Esophagus squamous epithelium (tissue), 5 donors: Measurements from ENCODE around the gene JAM3. TPM values are rescaled to one million over a fixed set of nuclear protein-coding genes. Genes with fewer than 3 reads are reported as not detected.

Experiments used
- DNase-seq: peaks from one replicate; lab custom pipeline; 2025; lab: John Stamatoyannopoulos, UW
- H3K27ac ChIP-seq, 4 donors: fragments of 200-600 bp; sonication (generic); one replicate each; pipeline ENCODE4 v1.5.1; 2016 to 2019; ENCODE audit warnings: mild to moderate bottlenecking in 1 of 4
- H3K27me3 ChIP-seq, 4 donors: fragments of 200-600 bp; sonication (generic); 1 replicate in 3 of 4; 2 replicates in 1 of 4; pipeline versions ENCODE4 v1.5.1 to v1.6.0; 2017 to 2021; ENCODE audit warnings: antibody characterized with exemption in 1 of 4
- H3K36me3 ChIP-seq, 3 donors: fragments of 200-600 bp; sonication (generic); one replicate each; pipeline ENCODE4 v1.5.1; 2016 to 2019
- H3K4me1 ChIP-seq, 3 donors: fragments of 200-600 bp; sonication (generic); one replicate each; pipeline ENCODE4 v1.5.1; 2017 to 2019
- H3K4me3 ChIP-seq, 4 donors: fragments of 200-600 bp; sonication (generic); 1 replicate in 3 of 4; 2 replicates in 1 of 4; pipeline ENCODE4 v1.5.1; 2016 to 2019; ENCODE audit warnings: mild to moderate bottlenecking in 2 of 4, moderate library complexity in 1 of 4
- H3K9me3 ChIP-seq, 3 donors: fragments of 200-600 bp; sonication (generic); one replicate each; pipeline ENCODE4 v1.5.1; 2016 to 2019
- POLR2A ChIP-seq, 4 donors: fragments of 450-650 bp; IDR thresholded peaks; one replicate each; pipeline ENCODE4 v1.6.1; 2017; ENCODE audit warnings: antibody characterized with exemption in 4 of 4, mild to moderate bottlenecking in 4 of 4, moderate library complexity in 3 of 4
- WGBS, 2 donors: methylation state at CpG; one replicate each; pipeline ENCODE4 v1.1.5; 2018; 5-methylcytosine and 5-hydroxymethylcytosine counted together
- intact Hi-C: fragments of 100-400 bp; cut with DNase I; formaldehyde crosslinking; loops from one replicate; pipeline ENCODE4 v1.15.0; 2022
- total RNA-seq, 4 donors: library from RNA; depleted of rRNA; stranded (reverse); fragments of >200 nt; gene quantifications; one replicate each; pipeline ENCODE4 v1.1.0, GENCODE V29; 2016
- TF ChIP-seq, protein P1 (sequence below), 6 experiments: fragments of 450-650 bp in 4 of 6; fragments of 200-600 bp in 2 of 6; sonication (generic) in 2 of 6; IDR thresholded peaks; one replicate each; pipeline ENCODE4 v1.5.1; 2016 to 2019; ENCODE audit warnings: antibody characterized with exemption in 6 of 6, mild to moderate bottlenecking in 4 of 6, moderate library complexity in 4 of 6
- donor health status: DM: yes; HTN: yes; CAD: no.

JAM3 gene
- total RNA-seq, 4 donors from 2014 or later = 1.6 to 21.4 (median 7.9) TPM

DNA sequence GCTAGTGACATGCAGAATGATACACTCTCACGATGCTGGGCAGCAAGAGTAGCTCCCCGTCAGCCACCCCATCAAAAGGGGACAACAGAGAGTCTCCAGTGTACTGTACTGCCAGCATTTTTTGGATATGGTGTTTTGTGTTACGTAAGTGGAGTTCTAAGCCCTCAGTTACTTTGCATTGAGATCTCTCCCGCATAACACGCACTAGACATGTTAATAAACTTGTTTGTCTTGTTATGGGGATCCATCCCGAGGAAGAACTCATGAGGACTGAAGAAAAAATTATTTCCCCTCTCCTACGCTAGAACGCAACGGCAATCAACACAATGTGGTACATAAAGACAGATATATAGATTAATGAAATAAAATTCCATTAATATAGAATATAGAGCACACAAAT is 130.7 kb downstream of the JAM3 start:
- Histone ChIP-seq H3K36me3 (peaks cover 0 to 68% (median 10%) of the 10 kb centered on the region in 3 donors), H3K4me1 (no peaks in the 10 kb centered on the region), H3K9me3 (no peaks in the 10 kb centered on the region), H3K27ac (no peak overlapping the region), H3K4me3 (no peak overlapping the region), H3K27me3 (no peaks in the 10 kb centered on the region)
- DNase-seq = no peak
- WGBS, 2 donors = 93 to 97% methylated on average over 9 of the region's 9 CpGs
- TF ChIP-seq, protein P1, sequence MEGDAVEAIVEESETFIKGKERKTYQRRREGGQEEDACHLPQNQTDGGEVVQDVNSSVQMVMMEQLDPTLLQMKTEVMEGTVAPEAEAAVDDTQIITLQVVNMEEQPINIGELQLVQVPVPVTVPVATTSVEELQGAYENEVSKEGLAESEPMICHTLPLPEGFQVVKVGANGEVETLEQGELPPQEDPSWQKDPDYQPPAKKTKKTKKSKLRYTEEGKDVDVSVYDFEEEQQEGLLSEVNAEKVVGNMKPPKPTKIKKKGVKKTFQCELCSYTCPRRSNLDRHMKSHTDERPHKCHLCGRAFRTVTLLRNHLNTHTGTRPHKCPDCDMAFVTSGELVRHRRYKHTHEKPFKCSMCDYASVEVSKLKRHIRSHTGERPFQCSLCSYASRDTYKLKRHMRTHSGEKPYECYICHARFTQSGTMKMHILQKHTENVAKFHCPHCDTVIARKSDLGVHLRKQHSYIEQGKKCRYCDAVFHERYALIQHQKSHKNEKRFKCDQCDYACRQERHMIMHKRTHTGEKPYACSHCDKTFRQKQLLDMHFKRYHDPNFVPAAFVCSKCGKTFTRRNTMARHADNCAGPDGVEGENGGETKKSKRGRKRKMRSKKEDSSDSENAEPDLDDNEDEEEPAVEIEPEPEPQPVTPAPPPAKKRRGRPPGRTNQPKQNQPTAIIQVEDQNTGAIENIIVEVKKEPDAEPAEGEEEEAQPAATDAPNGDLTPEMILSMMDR (IDR thresholded peaks at IDR 0.05) = no peak
- TF ChIP-seq POLR2A (IDR thresholded peaks at IDR 0.05) = no peak
- intact Hi-C loops = no loop called here

DNA sequence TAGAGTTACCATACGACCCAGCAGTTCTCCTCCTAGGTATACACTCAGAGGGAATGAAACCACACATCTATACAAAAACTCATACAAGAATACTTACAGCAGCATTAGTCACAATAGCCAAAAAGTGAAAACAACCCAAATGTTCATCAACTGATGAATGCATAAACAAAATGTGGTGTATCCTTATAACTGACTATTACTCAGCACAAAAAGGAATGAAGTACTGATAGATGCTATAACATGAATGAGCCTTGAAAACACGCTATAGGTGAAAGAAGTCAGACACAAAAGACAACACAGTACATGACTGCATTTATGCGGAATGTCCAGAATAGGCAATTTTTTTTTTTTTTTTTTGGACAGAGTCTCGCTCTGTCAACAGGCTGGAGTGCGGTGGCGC is 131.8 kb downstream of the JAM3 start:
- no peak for TF ChIP-seq POLR2A (IDR thresholded peaks at IDR 0.05)
- TF ChIP-seq, protein P1 (IDR thresholded peaks at IDR 0.05) = no peak
- 91 to 97% methylated on average over 6 of the region's 6 CpGs for WGBS, 2 donors
- Histone ChIP-seq H3K4me1 (peaks cover 0 to 1% (median under 1%) of the 10 kb centered on the region in 3 donors), H3K27me3 (no peaks in the 10 kb centered on the region), H3K4me3 (no peak overlapping the region), H3K27ac (no peak overlapping the region), H3K9me3 (no peaks in the 10 kb centered on the region), H3K36me3 (peaks cover 0 to 77% (median 10%) of the 10 kb centered on the region in 3 donors)
- intact Hi-C loops = no loop called here
- DNase-seq = no peak

Other genes with a start within 250 kb of the JAM3 start
- not detected for gene SPATA19, start 223.6 kb upstream of the JAM3 start, total RNA-seq
- gene IGSF9B, start 112.1 kb upstream of the JAM3 start, total RNA-seq = 1 to 10 TPM; 1.1 to 4.8 (median 1.8) TPM
- gene NCAPD3, start 154.9 kb downstream of the JAM3 start, total RNA-seq = 10 to 100 TPM in 3 of 4 donors, 1 to 10 TPM in 1; 8.0 to 22.2 (median 17.5) TPM
- gene VPS26B, start 155.6 kb downstream of the JAM3 start, total RNA-seq = 10 to 100 TPM; 25.2 to 30.7 (median 25.9) TPM
- 10 to 100 TPM; 15.7 to 34.2 (median 26.2) TPM for gene THYN1, start 184.3 kb downstream of the JAM3 start, total RNA-seq
- gene ACAD8, start 184.5 kb downstream of the JAM3 start, total RNA-seq = 10 to 100 TPM; 11.3 to 25.1 (median 18.2) TPM
- under 1 TPM in 1 of 4 donors, not detected in 3; under 0.01 TPM for gene GLB1L3, start 207.3 kb downstream of the JAM3 start, total RNA-seq